K562 (cell line): ENCODE results near the gene CHDH.

ENCODE experiments used
- CC2D1A ChIP-seq: fragments of 450-650 bp; IDR thresholded peaks from 2 replicates; pipeline ENCODE4 v1.6.1; 2017; ENCODE audit warnings: mild to moderate bottlenecking
- CTBP1 ChIP-seq: fragments of 450-650 bp; IDR thresholded peaks from 2 replicates; pipeline ENCODE4 v1.6.1; 2016; ENCODE audit warnings: borderline replicate concordance
- DMBX1 ChIP-seq: fragments of 250-450 bp; sonication (Bioruptor Pico); IDR thresholded peaks from 2 replicates; pipeline ENCODE4 v1.8.0; 2022; ENCODE audit warnings: inconsistent platforms, mild to moderate bottlenecking, moderate library complexity, borderline replicate concordance
- KAT2B ChIP-seq: IDR thresholded peaks from one replicate; pipeline ENCODE4 v1.6.1; 2012; ENCODE audit warnings: low read depth, mild to moderate bottlenecking, control low read depth, inconsistent platforms, low read length, moderate library complexity
- PHF8 ChIP-seq: fragments of 200-600 bp; sonication (generic); IDR thresholded peaks from 2 replicates; pipeline ENCODE4 v1.6.1; 2012; ENCODE audit warnings: mixed run types, mild to moderate bottlenecking, inconsistent platforms, low read length, moderate library complexity, borderline replicate concordance
- RCOR1 ChIP-seq, 2 experiments: IDR thresholded peaks; 2 replicates each; pipeline ENCODE4 v1.6.1; 2012; ENCODE audit warnings: low read depth in 2 of 2, low read length in 2 of 2, borderline replicate concordance in 1 of 2, improper control_type of control experiment in 1 of 2
- TF ChIP-seq, protein P1 (sequence below): fragments of 200-600 bp; sonication (generic); IDR thresholded peaks from one replicate; pipeline ENCODE4 v1.6.1; 2012; ENCODE audit warnings: mild to moderate bottlenecking, low read depth, low read length, inconsistent platforms

DNA sequence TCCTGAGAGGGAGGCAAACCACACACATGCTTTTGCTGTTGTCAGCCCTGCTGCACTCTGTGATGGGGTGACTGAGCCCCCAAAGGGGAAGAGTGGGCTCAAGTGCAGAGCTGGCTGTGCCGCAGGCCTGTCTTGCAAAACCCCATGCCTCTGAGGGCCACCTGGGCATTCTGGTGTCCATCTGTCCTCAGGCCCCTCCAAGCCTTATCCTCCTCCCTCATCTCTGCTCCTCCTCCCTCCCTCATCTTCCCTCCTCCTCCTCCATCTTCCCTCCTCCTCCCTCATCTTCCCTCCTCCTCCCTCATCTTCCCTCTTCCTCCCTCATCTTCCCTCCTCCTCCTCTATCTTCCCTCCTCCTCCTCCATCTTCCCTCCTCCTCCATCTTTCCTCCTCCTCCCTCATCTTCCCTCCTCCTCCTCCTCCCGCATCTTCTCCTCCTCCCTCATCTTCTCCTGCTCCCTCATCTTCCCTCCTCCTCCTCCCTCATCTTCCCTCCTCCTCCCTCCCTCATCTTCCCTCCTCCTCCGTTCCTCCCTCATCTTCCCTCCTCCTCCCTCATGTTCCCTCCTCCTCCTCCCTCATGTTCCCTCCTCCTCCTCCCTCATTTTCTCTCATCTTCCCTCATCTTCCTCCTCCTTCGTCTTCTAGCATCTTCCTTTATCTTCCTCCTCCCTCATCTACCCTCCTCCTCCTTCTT lies 40.6 kb downstream of the CHDH start:
- TF ChIP-seq PHF8 (no peak), CC2D1A (no peak), KAT2B (no peak), DMBX1 (CRISPR knock-in tag) (no peak), CTBP1 (no peak), RCOR1 (IDR thresholded peaks at IDR 0.05; ENCODE audit: borderline replicate concordance in 1 of 2, low read depth in 2 of 2, low read length in 2 of 2) (no peak)
- TF ChIP-seq, protein P1, sequence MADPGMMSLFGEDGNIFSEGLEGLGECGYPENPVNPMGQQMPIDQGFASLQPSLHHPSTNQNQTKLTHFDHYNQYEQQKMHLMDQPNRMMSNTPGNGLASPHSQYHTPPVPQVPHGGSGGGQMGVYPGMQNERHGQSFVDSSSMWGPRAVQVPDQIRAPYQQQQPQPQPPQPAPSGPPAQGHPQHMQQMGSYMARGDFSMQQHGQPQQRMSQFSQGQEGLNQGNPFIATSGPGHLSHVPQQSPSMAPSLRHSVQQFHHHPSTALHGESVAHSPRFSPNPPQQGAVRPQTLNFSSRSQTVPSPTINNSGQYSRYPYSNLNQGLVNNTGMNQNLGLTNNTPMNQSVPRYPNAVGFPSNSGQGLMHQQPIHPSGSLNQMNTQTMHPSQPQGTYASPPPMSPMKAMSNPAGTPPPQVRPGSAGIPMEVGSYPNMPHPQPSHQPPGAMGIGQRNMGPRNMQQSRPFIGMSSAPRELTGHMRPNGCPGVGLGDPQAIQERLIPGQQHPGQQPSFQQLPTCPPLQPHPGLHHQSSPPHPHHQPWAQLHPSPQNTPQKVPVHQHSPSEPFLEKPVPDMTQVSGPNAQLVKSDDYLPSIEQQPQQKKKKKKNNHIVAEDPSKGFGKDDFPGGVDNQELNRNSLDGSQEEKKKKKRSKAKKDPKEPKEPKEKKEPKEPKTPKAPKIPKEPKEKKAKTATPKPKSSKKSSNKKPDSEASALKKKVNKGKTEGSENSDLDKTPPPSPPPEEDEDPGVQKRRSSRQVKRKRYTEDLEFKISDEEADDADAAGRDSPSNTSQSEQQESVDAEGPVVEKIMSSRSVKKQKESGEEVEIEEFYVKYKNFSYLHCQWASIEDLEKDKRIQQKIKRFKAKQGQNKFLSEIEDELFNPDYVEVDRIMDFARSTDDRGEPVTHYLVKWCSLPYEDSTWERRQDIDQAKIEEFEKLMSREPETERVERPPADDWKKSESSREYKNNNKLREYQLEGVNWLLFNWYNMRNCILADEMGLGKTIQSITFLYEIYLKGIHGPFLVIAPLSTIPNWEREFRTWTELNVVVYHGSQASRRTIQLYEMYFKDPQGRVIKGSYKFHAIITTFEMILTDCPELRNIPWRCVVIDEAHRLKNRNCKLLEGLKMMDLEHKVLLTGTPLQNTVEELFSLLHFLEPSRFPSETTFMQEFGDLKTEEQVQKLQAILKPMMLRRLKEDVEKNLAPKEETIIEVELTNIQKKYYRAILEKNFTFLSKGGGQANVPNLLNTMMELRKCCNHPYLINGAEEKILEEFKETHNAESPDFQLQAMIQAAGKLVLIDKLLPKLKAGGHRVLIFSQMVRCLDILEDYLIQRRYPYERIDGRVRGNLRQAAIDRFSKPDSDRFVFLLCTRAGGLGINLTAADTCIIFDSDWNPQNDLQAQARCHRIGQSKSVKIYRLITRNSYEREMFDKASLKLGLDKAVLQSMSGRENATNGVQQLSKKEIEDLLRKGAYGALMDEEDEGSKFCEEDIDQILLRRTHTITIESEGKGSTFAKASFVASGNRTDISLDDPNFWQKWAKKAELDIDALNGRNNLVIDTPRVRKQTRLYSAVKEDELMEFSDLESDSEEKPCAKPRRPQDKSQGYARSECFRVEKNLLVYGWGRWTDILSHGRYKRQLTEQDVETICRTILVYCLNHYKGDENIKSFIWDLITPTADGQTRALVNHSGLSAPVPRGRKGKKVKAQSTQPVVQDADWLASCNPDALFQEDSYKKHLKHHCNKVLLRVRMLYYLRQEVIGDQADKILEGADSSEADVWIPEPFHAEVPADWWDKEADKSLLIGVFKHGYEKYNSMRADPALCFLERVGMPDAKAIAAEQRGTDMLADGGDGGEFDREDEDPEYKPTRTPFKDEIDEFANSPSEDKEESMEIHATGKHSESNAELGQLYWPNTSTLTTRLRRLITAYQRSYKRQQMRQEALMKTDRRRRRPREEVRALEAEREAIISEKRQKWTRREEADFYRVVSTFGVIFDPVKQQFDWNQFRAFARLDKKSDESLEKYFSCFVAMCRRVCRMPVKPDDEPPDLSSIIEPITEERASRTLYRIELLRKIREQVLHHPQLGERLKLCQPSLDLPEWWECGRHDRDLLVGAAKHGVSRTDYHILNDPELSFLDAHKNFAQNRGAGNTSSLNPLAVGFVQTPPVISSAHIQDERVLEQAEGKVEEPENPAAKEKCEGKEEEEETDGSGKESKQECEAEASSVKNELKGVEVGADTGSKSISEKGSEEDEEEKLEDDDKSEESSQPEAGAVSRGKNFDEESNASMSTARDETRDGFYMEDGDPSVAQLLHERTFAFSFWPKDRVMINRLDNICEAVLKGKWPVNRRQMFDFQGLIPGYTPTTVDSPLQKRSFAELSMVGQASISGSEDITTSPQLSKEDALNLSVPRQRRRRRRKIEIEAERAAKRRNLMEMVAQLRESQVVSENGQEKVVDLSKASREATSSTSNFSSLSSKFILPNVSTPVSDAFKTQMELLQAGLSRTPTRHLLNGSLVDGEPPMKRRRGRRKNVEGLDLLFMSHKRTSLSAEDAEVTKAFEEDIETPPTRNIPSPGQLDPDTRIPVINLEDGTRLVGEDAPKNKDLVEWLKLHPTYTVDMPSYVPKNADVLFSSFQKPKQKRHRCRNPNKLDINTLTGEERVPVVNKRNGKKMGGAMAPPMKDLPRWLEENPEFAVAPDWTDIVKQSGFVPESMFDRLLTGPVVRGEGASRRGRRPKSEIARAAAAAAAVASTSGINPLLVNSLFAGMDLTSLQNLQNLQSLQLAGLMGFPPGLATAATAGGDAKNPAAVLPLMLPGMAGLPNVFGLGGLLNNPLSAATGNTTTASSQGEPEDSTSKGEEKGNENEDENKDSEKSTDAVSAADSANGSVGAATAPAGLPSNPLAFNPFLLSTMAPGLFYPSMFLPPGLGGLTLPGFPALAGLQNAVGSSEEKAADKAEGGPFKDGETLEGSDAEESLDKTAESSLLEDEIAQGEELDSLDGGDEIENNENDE: no peak
